ENCODE data around the gene RCC1.
A peak's percentile ranks its signal among the peaks of the same experiment; 100 is the strongest.

RCC1 gene

GRCh38 chr1:28501925-28502324 lies 3.9 kb upstream of the RCC1 start:
- Histone ChIP-seq H3K4me1 (no peaks in the 10 kb centered on the region), H3K9me3 (no peaks in the 10 kb centered on the region), H3K4me3 (ENCODE audit: low read depth, low read length) (no peak overlapping the region), H3K27me3 (no peaks in the 10 kb centered on the region), H3K36me3 (peaks cover 9% of the 10 kb centered on the region)
- no peak for DNase-seq
- no peak for TF ChIP-seq CTCF (IDR thresholded peaks at IDR 0.05; ENCODE audit: low read depth, low read length)

GRCh38 chr1:28503117-28503516 lies 2.7 kb upstream of the RCC1 start:
- TF ChIP-seq CTCF (IDR thresholded peaks at IDR 0.05; ENCODE audit: low read depth, low read length): no peak
- no peak for DNase-seq
- no peaks in the 10 kb centered on the region for H3K27me3 ChIP-seq
- H3K9me3 ChIP-seq: no peaks in the 10 kb centered on the region
- H3K36me3 ChIP-seq: peaks cover 20% of the 10 kb centered on the region
- no peak overlapping the region for H3K4me3 ChIP-seq (ENCODE audit: low read depth, low read length)
- H3K4me1 ChIP-seq: no peaks in the 10 kb centered on the region

- no peaks in the 10 kb centered on the region for H3K9me3 ChIP-seq
- H3K27me3 ChIP-seq: no peaks in the 10 kb centered on the region
- no peak for DNase-seq
- no peaks in the 10 kb centered on the region for H3K4me1 ChIP-seq
- peaks cover 58% of the 10 kb centered on the region for H3K36me3 ChIP-seq
- TF ChIP-seq CTCF (IDR thresholded peaks at IDR 0.05; ENCODE audit: low read depth, low read length): no peak
- H3K4me3 ChIP-seq (ENCODE audit: low read depth, low read length): peak overlapping the region; percentile 70
Observed at GRCh38 chr1:28506907-28507246, 1.0 kb downstream of the RCC1 start.

- Histone ChIP-seq H3K36me3 (peaks cover 62% of the 10 kb centered on the region), H3K4me1 (no peaks in the 10 kb centered on the region), H3K27me3 (no peaks in the 10 kb centered on the region), H3K9me3 (no peaks in the 10 kb centered on the region), H3K4me3 (ENCODE audit: low read depth, low read length) (peak overlapping the region; percentile 70)
- no peak for DNase-seq
- no peak for TF ChIP-seq CTCF (IDR thresholded peaks at IDR 0.05; ENCODE audit: low read depth, low read length)
Observed at GRCh38 chr1:28507247-28507645, 1.4 kb downstream of the RCC1 start.

GRCh38 chr1:28507646-28508434 lies 2.0 kb downstream of the RCC1 start:
- Histone ChIP-seq H3K4me3 (ENCODE audit: low read depth, low read length) (peak overlapping the region; percentile 70), H3K4me1 (no peaks in the 10 kb centered on the region), H3K27me3 (no peaks in the 10 kb centered on the region), H3K9me3 (no peaks in the 10 kb centered on the region), H3K36me3 (peaks cover 67% of the 10 kb centered on the region)
- no peak for DNase-seq
- TF ChIP-seq CTCF (IDR thresholded peaks at IDR 0.05; ENCODE audit: low read depth, low read length): no peak

GRCh38 chr1:28508435-28508754 lies 2.6 kb downstream of the RCC1 start:
- no peaks in the 10 kb centered on the region for H3K4me1 ChIP-seq
- TF ChIP-seq CTCF (IDR thresholded peaks at IDR 0.05; ENCODE audit: low read depth, low read length): no peak
- peaks cover 72% of the 10 kb centered on the region for H3K36me3 ChIP-seq

More at GRCh38 chr1:28508435-28508754, 2.6 kb downstream of the RCC1 start:
- Histone ChIP-seq H3K4me3 (ENCODE audit: low read depth, low read length) (peak overlapping the region; percentile 70), H3K27me3 (no peaks in the 10 kb centered on the region), H3K9me3 (no peaks in the 10 kb centered on the region)
- DNase-seq: no peak

All from BE2C (cell line).